ENCODE results near the gene OVCA2.

Gene OVCA2

GRCh38 chr17:2015314-2015713 lies 26.5 kb upstream of the OVCA2 start:
- no peak for DNase-seq

DNA sequence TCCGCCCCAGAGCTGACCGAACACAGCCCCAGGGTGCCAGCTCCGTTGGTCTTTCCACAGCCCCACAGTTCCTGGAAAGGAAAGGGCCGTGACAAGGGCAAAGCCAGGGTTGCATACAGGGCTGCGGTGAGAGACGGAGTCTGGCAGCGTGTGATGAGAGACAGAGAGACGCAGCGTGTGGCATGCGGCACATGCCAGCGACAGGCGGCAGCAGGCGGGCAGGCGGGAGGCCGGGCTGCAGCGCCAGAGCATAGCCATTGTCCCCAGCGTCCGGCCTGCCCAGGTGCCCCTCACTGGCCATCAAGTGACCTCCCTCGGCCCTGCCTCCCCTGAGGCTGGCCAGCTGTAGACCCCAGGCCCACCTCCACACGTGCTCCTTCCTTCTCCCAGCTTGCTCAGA lies 25.3 kb upstream of the OVCA2 start:
- no peak for DNase-seq

- DNase-seq, result no peak
These were observed 24.4 kb upstream of the OVCA2 start for GRCh38 chr17:2017274-2017941.

DNA sequence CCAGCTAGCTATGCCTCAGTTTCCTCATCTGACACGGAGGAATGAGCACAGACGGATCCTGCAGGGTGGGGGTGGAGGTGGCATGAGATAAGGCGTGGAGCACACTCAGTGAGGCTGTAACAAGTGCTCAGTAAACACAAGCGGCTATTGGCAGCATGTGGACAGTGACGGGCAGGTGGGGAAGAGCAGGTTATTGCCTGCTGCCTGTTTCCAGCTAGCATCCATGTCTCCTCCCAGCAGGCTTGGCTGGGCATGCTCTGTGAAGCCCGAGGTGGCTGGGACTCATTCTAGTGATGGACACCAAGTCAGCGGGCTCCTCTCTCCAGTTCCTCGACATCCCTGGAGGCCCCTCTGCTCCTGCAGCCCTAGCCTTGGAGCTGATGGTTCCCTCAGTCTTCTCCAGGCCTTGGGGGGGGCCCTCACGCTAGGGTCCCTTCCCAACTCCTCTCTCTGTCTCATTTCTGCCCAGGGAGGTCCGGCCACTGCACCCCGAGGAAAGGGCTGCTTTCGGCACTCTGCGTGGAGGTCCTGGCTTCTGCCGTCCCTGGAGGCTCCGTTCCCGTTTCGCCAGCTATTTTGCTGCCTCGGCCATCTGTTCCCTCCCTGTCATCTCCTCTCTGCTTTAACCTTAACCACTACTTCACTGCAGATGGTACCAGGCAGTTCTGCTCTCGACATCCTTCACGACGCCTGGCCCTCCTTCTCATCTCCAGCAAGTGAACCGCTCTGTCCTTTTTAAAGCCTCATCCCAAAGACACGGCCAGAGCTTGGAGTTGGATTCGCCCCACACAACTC lies 22.9 kb upstream of the OVCA2 start:
- no peak for DNase-seq

- DNase-seq, result no peak
These were observed 22.1 kb upstream of the OVCA2 start for GRCh38 chr17:2019723-2020122.

DNA sequence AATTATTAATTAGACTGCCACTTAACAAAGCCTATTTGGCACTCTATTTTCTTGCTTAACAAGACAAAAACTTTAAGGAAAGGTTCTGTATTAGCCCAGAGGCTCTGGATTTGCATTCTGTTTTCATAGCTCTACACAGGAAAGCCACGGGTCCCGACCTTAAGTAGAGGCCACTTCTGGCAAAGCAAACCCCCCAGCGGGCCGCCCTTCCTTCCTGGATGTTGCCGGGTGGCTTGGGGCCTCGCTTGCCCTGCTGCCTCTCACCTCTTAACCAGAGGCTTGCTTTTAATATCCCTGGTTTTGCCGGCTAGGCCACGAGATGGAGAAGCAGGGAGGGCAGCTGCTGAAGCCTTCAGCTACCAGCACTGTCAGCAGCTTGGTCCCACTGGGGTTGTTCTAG lies 21.1 kb upstream of the OVCA2 start:
- no peak for DNase-seq

- no peak for DNase-seq
These were observed 19.1 kb upstream of the OVCA2 start for GRCh38 chr17:2022647-2023240.

- DNase-seq, result no peak
These were observed 18.6 kb upstream of the OVCA2 start for GRCh38 chr17:2023256-2023655.

- no peak for DNase-seq
These were observed 17.9 kb upstream of the OVCA2 start for GRCh38 chr17:2023692-2024571.

DNA sequence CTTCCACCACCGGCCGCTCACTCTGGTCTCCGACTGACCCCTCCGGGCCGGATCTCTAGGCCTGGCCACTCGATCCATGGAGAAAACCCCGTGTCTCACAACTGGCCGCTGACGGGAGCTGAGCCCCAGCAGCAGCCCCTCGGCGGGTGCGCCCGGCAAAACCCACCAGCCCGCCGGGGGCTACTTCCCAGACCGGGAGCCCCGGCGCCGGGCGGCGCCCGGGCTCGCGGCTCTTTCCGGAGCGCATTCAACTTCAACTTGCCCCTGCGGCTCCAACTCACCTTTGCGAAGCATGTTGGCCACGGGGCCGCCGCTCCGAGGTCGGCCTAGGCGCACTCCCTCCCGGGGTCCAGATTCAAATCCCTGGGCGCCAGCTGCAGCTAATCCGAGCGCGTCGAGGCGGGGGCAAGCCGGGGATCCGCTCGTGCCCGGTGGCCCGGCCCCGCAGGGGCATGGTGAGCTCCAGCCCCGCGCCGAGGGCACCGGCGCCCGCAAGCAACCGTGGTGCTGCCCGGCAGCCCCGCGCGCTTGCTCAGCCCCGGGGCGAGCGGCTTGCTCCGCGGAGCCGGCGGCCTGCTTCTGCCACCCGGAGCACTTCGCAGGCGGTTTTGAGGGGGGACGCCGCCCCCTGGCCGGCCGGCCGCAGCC lies 17.1 kb upstream of the OVCA2 start:
- no peak for DNase-seq

DNA sequence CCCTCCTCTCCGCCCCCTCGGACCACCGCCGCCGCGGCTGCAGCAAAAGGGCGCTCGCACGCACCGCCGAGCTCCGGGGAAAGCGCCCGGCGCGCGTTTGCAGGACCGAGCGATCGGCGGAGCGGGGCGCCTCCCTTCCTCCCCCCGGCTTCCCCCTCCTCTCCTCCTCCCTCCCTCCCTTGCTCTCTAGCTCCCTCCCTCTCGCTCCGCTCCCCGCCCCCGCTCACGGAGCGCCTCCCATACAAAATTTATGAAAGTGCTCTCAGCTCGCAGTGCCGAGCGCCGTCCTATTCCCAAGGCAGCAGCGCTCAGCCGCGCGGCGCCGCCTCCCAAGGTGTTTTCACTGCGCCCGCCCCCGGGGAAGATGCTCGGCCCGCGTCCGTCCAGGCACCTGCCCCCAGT lies 16.6 kb upstream of the OVCA2 start, which contains the start of gene RTN4RL1:
RTN4RL1 (minus strand) TSS at position 115 of the 402 bp plus-strand sequence. CDS start 469 bp downstream, outside the sequence.
- peak; percentile 49 for DNase-seq

DNA sequence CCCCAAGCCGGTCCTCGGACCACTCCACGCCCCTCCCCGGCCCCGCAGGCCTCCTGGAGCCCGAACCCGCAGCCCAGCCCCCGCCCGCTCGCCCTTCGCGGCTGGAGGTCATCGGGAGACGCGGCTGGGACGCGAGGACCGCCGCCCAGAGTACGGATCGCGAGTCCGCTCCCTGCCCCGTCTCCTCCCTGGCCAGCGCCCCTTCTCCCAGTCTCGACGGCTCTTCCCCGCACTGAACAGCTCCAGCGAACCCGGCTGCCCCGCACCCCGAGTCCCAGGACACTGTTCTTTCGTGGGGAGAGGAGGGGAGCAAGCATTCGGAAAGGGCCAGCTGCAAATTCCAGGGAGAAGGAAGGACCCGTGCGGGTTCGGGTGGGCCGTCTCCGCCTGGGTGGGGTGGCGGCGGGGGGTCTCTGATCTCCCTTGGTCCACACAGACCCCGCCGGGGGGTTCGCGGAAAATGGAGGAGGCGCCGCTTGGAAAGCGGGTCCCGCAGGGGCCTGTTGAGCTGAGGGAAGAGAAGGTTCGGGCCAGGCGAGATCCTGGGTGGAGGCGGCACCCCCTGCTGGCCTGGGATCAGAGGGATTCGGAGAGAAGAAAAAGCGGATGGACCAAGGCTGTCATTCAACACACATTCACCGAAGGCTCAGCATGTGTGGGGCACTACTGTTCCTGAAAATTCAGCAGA lies 16.1 kb upstream of the OVCA2 start:
- DNase-seq, result no peak

GRCh38 chr17:2027528-2028233 lies 14.1 kb upstream of the OVCA2 start:
- no peak for DNase-seq

GRCh38 chr17:2028234-2028614 lies 13.6 kb upstream of the OVCA2 start:
- DNase-seq, result no peak

GRCh38 chr17:2028737-2029136 lies 13.1 kb upstream of the OVCA2 start:
- DNase-seq, result no peak

DNA sequence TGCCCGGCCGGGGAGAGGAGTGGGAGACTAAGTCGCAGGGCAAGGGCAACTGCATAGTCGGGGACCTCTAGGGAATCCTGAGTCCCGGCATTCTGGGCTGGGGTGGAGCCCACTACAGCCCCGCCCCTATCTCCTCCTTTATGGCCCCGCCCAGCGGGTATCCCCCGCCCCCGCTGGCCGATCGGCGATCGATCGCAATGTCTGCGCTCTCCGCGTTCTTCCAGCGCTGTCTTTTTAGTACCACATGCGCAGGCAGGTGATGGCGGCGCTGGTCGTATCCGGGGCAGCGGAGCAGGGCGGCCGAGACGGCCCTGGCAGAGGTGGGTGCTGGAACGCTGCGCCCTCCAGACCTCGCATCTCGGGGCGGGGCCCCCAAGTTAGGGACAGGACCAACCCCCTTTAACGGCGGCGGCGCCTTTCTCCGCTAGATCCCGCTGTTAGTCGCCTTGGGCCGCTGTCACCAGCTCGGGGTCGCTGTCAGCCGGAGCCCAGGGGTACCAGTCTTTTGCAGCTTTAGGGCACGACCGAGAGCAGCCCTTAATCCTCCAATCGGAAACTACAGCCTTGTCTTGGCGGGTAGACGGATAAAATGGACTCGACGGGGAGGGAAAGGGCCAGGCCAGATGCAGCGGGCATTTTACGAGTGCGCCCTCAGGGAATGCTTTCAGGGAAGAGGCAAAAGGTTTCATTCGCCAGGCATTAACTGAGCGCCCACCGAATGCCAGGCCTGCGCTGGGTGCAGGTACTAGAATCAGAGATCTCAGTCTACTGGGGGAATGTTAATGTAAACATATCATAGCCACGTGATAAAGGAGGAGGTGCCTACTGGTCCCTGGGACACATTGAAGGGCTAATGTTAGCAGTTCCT lies 11.7 kb upstream of the OVCA2 start, which contains the start of gene DPH1:
DPH1 (plus strand) TSS at position 243 of the 868 bp plus-strand sequence; CDS start at position 260, 17 bp downstream.
- DNase-seq, result peak; percentile 86

- peak; percentile 49 for DNase-seq
These were observed 11.1 kb upstream of the OVCA2 start for GRCh38 chr17:2030779-2031163.

GRCh38 chr17:2033153-2033552 lies 8.7 kb upstream of the OVCA2 start:
- no peak for DNase-seq

DNA sequence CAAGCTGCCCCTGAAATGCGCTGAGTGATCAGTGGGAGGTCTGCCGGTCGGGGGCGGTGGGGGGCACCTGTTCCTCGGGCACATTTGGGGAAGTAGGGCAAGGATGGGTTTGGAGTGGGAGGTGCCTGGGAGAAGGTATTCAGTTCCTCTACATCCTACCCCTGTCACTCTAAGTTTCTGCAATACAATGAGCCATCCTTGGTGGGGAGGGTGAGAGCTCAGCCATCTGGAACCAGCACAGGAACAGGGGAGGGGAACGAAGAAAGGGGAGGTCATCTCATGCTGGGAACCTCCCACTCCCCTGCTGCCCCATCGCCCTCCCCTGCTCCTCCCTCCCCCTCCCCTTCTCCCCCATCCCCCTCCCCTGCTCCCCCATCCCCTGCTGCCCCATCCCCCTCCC lies 7.7 kb upstream of the OVCA2 start:
- DNase-seq, result no peak

Data from activated CD4-positive, CD25-positive, alpha-beta regulatory T cell treated with anti-CD3 and anti-CD28 coated beads, Interleukin-2, amount 50 U/mL, for 72 hours (primary cell).